GM12865 (cell line): ENCODE measurements around the gene RBM43.

Experiments used
- DNase-seq: peaks from one replicate; pipeline ENCODE4 v3.0.0; 2010; ENCODE audit warnings: low read depth
- H3K4me3 ChIP-seq: 2 replicates; pipeline ENCODE4 v1.5.1; 2011; ENCODE audit warnings: mild to moderate bottlenecking, low read depth, low read length, control low read depth
- TF ChIP-seq, protein P1 (sequence below): IDR thresholded peaks from 2 replicates; pipeline ENCODE4 v1.5.1; 2011; ENCODE audit warnings: low read length, control low read depth, low read depth, inconsistent platforms; ENCODE audit not compliant: insufficient read depth; ENCODE audit errors: missing control alignments

RBM43 gene

DNA sequence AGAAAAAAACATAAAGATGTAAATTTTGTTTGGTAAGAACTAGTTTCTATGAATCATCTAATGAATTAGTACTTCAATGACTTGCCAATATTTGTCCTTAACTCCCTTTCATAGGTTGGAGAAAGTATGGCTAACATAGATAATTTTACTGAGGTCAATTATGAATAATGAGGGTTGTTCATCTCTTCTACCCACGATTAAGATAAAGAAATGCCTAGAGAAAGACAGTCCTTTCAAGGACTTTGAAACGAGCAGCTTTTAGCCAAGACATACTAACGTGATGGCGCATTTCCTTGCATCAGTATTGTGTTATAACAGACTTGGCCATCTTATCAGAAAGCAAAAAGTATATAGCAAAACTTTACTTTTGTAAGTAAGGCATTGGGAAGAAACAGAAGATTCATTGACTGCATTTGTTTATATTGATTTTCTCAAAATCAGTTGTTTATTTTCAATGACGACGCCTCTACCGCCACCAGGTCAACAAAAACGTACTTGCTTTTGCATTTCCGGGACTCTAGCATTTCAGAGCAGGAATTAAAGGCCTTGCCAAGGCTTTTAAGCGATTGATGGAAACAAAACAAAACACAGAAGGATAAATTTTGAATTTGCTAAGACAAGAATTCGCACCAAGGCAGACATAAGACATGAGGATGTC, 961 bp downstream of the RBM43 start:
- no peak for DNase-seq
- TF ChIP-seq, protein P1, sequence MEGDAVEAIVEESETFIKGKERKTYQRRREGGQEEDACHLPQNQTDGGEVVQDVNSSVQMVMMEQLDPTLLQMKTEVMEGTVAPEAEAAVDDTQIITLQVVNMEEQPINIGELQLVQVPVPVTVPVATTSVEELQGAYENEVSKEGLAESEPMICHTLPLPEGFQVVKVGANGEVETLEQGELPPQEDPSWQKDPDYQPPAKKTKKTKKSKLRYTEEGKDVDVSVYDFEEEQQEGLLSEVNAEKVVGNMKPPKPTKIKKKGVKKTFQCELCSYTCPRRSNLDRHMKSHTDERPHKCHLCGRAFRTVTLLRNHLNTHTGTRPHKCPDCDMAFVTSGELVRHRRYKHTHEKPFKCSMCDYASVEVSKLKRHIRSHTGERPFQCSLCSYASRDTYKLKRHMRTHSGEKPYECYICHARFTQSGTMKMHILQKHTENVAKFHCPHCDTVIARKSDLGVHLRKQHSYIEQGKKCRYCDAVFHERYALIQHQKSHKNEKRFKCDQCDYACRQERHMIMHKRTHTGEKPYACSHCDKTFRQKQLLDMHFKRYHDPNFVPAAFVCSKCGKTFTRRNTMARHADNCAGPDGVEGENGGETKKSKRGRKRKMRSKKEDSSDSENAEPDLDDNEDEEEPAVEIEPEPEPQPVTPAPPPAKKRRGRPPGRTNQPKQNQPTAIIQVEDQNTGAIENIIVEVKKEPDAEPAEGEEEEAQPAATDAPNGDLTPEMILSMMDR: no peak
- peak overlapping the region; percentile 85 for H3K4me3 ChIP-seq

DNA sequence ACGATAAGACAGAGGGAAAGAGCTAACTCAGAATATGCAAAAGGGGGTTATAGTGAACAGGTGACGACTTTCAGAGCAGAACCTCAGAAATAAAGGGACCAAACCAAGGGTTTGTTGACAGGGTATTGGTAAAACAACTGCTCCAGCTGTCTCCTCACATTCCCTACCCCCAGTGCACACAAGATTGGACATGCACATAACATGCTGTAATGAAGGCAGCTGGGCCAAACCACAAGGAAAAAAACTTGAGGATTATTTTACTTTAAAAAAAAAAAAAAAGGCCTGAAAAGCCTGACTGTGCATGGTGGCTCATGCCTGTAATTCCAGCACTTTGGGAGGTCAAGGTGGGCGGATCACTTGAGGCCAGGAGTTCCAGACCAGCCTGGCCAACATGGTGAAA, 3.5 kb downstream of the RBM43 start:
- DNase-seq: no peak
- TF ChIP-seq, protein P1: no peak

DNA sequence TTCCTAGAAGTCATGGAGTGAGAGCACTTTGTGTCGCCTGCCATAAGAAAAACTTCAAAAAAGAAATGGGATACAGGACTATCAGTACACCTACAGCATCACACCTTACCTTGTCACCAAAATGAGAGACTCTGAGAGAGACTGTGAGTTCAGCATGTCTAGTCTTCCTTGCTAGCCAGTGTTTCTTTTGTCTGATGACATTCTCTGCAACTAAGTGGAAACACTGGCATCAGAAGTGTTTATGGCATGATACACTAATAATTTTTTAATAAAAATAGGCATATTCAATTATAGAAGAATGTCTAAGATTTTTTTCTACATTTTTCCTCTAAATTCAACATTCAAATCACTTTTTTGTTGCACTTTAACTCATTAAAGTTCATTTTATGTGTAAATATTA, 9.0 kb downstream of the RBM43 start:
- TF ChIP-seq, protein P1: no peak
- H3K4me3 ChIP-seq: no peak overlapping the region

More for the DNA sequence above, 3.5 kb downstream of the RBM43 start:
- no peak overlapping the region for H3K4me3 ChIP-seq

DNA sequence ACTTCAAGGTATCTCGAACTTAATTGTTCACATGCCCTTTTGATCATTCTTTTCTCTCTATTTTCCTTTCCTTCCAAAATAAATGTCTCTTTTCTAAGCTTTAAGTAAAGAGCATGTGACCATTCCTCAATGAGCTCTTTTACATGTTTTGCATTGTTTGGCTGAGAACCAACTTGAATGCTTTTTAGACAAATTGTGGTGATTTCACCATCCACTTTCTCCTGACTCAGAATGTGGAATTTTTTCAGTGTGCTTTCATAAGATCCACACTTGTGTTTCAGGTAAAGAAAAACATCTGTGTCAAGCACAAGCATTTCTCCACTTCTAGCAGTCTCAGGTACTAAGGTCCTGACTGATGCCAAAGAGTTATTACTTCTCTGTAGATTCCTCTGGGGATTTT, 10.7 kb downstream of the RBM43 start:
- H3K4me3 ChIP-seq: no peak overlapping the region
- TF ChIP-seq, protein P1: no peak
- DNase-seq: no peak

More for the DNA sequence above, 9.0 kb downstream of the RBM43 start:
- no peak for DNase-seq

DNA sequence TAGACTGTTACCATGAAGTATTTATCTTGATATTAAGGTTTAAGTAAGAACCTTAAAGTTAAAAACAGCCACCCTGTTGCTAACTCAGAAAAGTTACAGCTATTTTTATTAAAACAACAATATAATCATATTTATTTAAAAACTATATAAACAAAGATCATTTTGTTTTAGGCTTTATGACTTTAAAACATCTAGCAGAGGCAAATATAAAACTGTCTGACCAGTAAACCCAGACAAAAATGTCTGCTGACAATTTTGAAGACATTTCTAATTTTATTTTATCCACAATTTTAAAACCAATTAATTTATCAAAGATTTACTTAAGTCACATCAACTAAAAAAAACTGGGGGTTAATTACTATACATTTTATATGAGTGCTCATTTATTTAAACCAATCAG, 14.2 kb downstream of the RBM43 start:
- TF ChIP-seq, protein P1: no peak
- H3K4me3 ChIP-seq: no peak overlapping the region
- no peak for DNase-seq

DNA sequence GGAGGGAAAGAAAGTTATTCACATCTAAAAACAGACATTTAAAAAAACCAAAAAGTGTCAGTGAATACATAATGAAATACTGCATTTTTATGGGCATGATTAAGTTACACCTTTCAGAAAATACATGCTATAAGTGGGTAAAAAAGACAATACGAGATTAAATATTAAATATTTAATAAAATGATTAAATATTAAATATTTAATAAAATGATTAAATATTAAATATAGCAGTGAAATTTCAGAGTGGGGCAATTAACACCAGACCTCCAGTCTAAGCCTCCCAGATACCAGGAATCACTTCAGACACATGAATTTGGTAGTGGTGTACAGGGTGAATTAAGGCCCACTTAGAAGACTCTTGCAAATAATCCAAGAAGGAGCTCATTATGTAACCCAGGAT, 15.5 kb downstream of the RBM43 start:
- DNase-seq: no peak
- H3K4me3 ChIP-seq: no peak overlapping the region
- TF ChIP-seq, protein P1: no peak

DNA sequence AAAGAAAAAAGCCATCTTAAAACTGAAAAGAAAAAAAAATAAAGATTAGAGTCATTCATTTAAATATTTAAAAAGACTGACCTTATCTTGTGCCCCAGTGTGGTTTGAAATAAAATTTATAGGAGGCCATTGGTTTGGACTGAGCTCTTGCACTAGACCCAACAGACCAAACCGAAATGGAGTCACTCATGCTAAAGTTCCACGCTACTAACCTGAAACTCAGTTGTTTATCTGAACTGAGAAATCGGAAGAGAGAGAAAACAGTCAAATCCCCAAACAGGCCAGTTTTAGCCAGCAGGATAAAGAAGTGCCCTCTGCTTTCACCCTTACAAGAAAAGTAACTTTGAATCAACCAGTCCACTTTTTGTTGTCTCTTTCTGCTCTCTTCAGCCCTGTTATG, 18.2 kb downstream of the RBM43 start:
- H3K4me3 ChIP-seq: no peak overlapping the region
- DNase-seq: no peak
- TF ChIP-seq, protein P1: no peak
